Activated T-cell treated with anti-CD3 and anti-CD28 coated beads for 1 hour (primary cell): Measurements from ENCODE around the gene CCDC181.
"Not testable (repeated sequence)": the region's sequence is repeated elsewhere in the genome, so short reads cannot be mapped to it uniquely, and the experiment has no call there.

Source experiments
- DNase-seq: peaks from one replicate; pipeline ENCODE4 v3.0.0-alpha.2; 2020; ENCODE audit warnings: low read depth

Gene CCDC181

GRCh38 chr1:169427081-169427641, at the start of gene CCDC181:
Gene CCDC181, minus strand, starts transcription at chr1:169427474. Its CDS starts 2,547 bp downstream, at chr1:169424927.
- DNase-seq: peak; percentile 15

- no peak for DNase-seq
These were observed 48.6 kb upstream of the CCDC181 start for GRCh38 chr1:169475806-169476387.

GRCh38 chr1:169474302-169474995, 47.2 kb upstream of the CCDC181 start:
- DNase-seq: no peak

- DNase-seq: no peak
These were observed 46.1 kb upstream of the CCDC181 start for GRCh38 chr1:169473347-169473746.

GRCh38 chr1:169472738-169473137, 45.5 kb upstream of the CCDC181 start:
- DNase-seq: no peak

- DNase-seq: no peak
These were observed 41.7 kb upstream of the CCDC181 start for GRCh38 chr1:169468982-169469381.

GRCh38 chr1:169466259-169467230, 39.3 kb upstream of the CCDC181 start:
- no peak for DNase-seq

- no peak for DNase-seq
These were observed 38.0 kb upstream of the CCDC181 start for GRCh38 chr1:169465281-169465680.

- DNase-seq: no peak
These were observed 35.1 kb upstream of the CCDC181 start for GRCh38 chr1:169462385-169462784.

GRCh38 chr1:169461390-169462000, 34.2 kb upstream of the CCDC181 start:
- no peak for DNase-seq

- DNase-seq: no peak
These were observed 33.0 kb upstream of the CCDC181 start for GRCh38 chr1:169460191-169460833.

- no peak for DNase-seq
These were observed 30.2 kb upstream of the CCDC181 start for GRCh38 chr1:169457443-169457842.

GRCh38 chr1:169456029-169456428, 28.8 kb upstream of the CCDC181 start:
- no peak for DNase-seq

- DNase-seq: no peak
These were observed 25.6 kb upstream of the CCDC181 start for GRCh38 chr1:169452921-169453320.

GRCh38 chr1:169451218-169451824, 24.0 kb upstream of the CCDC181 start:
- DNase-seq: no peak

- DNase-seq: no peak
These were observed 16.6 kb upstream of the CCDC181 start for GRCh38 chr1:169443923-169444322.

GRCh38 chr1:169426174-169426705, 1.0 kb downstream of the CCDC181 start:
- no peak for DNase-seq

GRCh38 chr1:169421309-169421708, 6.0 kb downstream of the CCDC181 start:
- no peak for DNase-seq

- no peak for DNase-seq
These were observed 12.3 kb downstream of the CCDC181 start for GRCh38 chr1:169414952-169415351.

- DNase-seq: not testable (repeated sequence)
These were observed 18.9 kb downstream of the CCDC181 start for GRCh38 chr1:169408340-169408739.

- DNase-seq: not testable (repeated sequence)
These were observed 24.7 kb downstream of the CCDC181 start for GRCh38 chr1:169402578-169402977.
